Endothelial cell (in vitro differentiated cells): ENCODE data around the gene YWHAB. TPM values are rescaled to one million over a fixed set of nuclear protein-coding genes. Genes with fewer than 3 reads are reported as not detected.

Experiments used
- DNase-seq: peaks from one replicate; pipeline ENCODE4 v3.0.0; 2021; ENCODE audit warnings: low spot score
- H3K27ac Mint-ChIP-seq: one replicate; pipeline ENCODE4 v1.8.0; 2021; ENCODE audit warnings: mixed read lengths, inconsistent platforms; ENCODE audit not compliant: unreplicated experiment
- H3K27me3 Mint-ChIP-seq: one replicate; pipeline ENCODE4 v1.8.0; 2021; ENCODE audit warnings: mild to moderate bottlenecking, moderate library complexity, mixed read lengths, inconsistent platforms; ENCODE audit not compliant: unreplicated experiment
- H3K36me3 Mint-ChIP-seq: one replicate; pipeline ENCODE4 v1.8.0; 2021; ENCODE audit warnings: mild to moderate bottlenecking, low read depth, mixed read lengths, inconsistent platforms; ENCODE audit not compliant: unreplicated experiment
- H3K4me1 Mint-ChIP-seq: one replicate; pipeline ENCODE4 v1.8.0; 2021; ENCODE audit warnings: mild to moderate bottlenecking, mixed read lengths, inconsistent platforms; ENCODE audit not compliant: unreplicated experiment
- H3K4me3 Mint-ChIP-seq: one replicate; pipeline ENCODE4 v1.8.0; 2021; ENCODE audit warnings: mild to moderate bottlenecking, mixed read lengths, inconsistent platforms; ENCODE audit not compliant: unreplicated experiment
- H3K9me3 Mint-ChIP-seq: one replicate; pipeline ENCODE4 v1.8.0; 2021; ENCODE audit warnings: mixed read lengths, inconsistent platforms; ENCODE audit not compliant: unreplicated experiment
- total RNA-seq: library from RNA; stranded (reverse); fragmentation: NEBNext Ultra II Directional; extraction: Animal tissue kit (Norgen Biotek cat#: 25700); gene quantifications from one replicate; pipeline ENCODE4 v1.2.1, GENCODE V29; 2021; ENCODE audit not compliant: unreplicated experiment
- TF ChIP-seq, protein P1 (sequence below): fragments of 200-600 bp; sonication (generic); IDR thresholded peaks from one replicate; pipeline ENCODE4 v1.5.0; 2021; ENCODE audit warnings: antibody characterized with exemption; ENCODE audit not compliant: unreplicated experiment

The YWHAB gene
- total RNA-seq, 1 donor from 2014 or later = 183 TPM

DNA sequence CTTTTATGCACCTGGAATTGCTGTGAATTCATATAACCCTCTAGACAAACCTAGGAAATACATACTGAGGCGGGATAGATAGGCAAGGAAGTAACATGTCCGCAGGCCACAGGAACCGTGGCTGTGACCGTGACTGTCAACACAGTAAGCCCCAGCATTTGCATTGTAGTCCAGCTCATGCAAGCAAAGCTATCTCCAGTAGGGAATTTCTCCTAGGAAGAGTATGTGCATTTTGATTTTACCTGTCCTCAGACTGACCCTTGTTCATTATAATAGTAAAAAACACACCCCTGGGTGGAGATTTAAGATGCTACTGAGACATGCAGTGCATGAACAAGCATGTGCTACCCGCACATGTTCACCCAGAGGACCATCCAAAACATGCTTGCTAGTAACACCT, 44.7 kb upstream of the YWHAB start:
- no peak for DNase-seq
- no peaks in the 10 kb centered on the region for H3K27me3 Mint-ChIP-seq
- no peaks in the 10 kb centered on the region for H3K4me1 Mint-ChIP-seq
- no peaks in the 10 kb centered on the region for H3K36me3 Mint-ChIP-seq
- no peak overlapping the region for H3K4me3 Mint-ChIP-seq
- TF ChIP-seq, protein P1, sequence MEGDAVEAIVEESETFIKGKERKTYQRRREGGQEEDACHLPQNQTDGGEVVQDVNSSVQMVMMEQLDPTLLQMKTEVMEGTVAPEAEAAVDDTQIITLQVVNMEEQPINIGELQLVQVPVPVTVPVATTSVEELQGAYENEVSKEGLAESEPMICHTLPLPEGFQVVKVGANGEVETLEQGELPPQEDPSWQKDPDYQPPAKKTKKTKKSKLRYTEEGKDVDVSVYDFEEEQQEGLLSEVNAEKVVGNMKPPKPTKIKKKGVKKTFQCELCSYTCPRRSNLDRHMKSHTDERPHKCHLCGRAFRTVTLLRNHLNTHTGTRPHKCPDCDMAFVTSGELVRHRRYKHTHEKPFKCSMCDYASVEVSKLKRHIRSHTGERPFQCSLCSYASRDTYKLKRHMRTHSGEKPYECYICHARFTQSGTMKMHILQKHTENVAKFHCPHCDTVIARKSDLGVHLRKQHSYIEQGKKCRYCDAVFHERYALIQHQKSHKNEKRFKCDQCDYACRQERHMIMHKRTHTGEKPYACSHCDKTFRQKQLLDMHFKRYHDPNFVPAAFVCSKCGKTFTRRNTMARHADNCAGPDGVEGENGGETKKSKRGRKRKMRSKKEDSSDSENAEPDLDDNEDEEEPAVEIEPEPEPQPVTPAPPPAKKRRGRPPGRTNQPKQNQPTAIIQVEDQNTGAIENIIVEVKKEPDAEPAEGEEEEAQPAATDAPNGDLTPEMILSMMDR = no peak
- no peak overlapping the region for H3K27ac Mint-ChIP-seq
- no peaks in the 10 kb centered on the region for H3K9me3 Mint-ChIP-seq

DNA sequence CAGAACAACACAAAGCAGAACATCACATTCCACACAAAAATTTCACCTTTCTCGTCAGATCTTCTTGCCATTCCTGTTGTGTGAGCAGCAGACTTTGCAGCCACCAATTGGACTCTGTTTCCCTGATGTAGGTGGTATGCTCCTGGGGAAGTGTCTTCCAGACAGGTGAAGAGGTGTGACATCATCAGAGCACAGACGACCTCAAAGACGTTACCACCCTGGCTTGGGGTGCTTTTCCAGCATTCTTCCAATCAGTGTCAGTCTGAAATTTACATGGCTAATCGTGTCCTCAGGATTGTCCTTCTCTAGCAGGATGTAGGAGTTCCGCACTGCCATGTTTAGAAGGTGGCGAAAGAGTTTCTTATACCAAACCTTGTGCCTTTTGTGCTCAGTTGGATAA, 43.5 kb upstream of the YWHAB start:
- TF ChIP-seq, protein P1 = no peak
- DNase-seq = no peak
- Mint-ChIP-seq H3K4me3 (no peak overlapping the region), H3K36me3 (no peaks in the 10 kb centered on the region), H3K27me3 (no peaks in the 10 kb centered on the region), H3K9me3 (no peaks in the 10 kb centered on the region), H3K4me1 (no peaks in the 10 kb centered on the region), H3K27ac (no peak overlapping the region)

DNA sequence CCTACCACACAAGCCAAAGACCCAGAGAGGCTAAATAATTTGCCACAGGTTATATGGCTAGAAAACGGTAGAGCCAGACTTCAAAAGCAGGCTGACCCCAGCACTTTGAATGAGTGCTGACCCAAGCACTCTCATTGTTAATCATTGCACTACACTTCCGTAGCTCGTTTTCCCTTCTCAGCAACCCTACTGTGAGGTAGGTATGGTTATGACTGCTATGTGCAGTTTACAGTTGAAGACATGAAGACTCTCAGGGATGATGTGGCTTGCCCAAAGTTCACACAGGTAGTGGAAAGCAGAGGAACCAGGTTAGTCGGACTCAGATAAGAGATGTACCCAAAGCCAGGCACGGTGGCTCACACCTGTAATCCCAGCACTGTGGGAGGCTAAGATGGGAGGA, 41.6 kb upstream of the YWHAB start:
- Mint-ChIP-seq H3K9me3 (no peaks in the 10 kb centered on the region), H3K27ac (no peak overlapping the region), H3K4me1 (no peaks in the 10 kb centered on the region), H3K4me3 (no peak overlapping the region), H3K36me3 (no peaks in the 10 kb centered on the region), H3K27me3 (no peaks in the 10 kb centered on the region)
- DNase-seq = no peak
- TF ChIP-seq, protein P1 = no peak

DNA sequence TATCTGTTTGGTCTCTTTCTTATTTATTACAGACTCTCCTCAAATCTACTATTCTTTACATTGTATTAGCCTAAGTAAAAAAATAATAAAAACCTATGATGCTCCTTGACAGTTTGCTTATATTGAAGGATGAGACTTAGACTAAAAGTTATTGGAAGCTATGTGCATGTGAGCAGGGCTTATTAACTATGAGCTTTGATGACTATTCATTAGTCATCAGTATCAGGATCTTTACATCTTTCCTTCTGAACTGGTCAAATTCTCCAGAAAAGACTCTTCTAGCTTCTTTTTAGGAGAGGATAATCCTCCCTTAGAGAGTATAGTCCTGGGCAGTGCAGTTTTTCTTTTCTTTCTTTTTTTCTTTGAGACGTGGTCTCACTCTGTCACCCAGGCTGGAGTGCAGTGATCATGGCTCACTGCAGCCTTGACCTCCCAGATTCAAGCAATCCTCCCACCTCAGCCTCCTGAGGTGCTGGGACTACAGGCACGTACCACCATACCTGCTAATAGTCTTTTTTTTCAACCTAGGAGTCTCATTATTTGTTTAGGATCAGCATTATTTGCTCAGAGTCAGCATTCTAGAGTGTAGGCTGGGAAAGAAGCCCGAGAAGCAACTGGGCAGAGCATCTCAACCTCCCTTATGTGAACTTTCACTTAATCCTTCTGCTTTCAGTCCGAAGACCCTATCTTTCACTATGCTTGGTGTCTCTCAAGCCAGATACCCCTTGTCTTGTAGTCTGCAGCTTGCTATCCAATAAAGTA, 37.1 kb upstream of the YWHAB start:
- Mint-ChIP-seq H3K4me1 (no peaks in the 10 kb centered on the region), H3K27me3 (no peaks in the 10 kb centered on the region), H3K4me3 (no peak overlapping the region), H3K9me3 (no peaks in the 10 kb centered on the region), H3K36me3 (no peaks in the 10 kb centered on the region), H3K27ac (no peak overlapping the region)
- DNase-seq = no peak
- TF ChIP-seq, protein P1 = no peak

DNA sequence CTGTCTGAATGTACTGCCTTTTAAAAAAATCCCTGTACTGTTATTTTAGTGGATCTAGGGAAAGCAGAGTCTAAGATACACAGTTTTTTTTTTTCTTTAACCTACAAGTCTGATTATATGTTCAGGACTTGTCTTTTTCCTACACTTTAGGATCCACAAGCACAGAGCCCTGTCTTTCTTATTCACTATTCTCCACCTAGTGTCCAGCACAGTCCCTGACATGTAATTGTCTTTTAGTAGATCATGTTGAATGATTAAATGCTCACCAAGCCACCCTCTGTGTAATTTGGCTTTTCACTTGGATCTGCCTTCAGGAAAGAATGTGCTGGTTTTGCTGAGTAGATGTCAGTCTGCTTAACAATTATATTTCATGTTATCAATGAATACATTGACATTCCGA, 35.8 kb upstream of the YWHAB start:
- H3K36me3 Mint-ChIP-seq = no peaks in the 10 kb centered on the region

More for the DNA sequence above, 35.8 kb upstream of the YWHAB start:
- DNase-seq = no peak
- Mint-ChIP-seq H3K4me3 (no peak overlapping the region), H3K9me3 (no peaks in the 10 kb centered on the region), H3K27ac (no peak overlapping the region), H3K27me3 (no peaks in the 10 kb centered on the region), H3K4me1 (no peaks in the 10 kb centered on the region)
- TF ChIP-seq, protein P1 = no peak
